Mesothelial cell of epicardium (in vitro differentiated cells): Measurements from ENCODE around the gene CLEC19A. TPM values are rescaled to one million over a fixed set of nuclear protein-coding genes. Genes with fewer than 3 reads are reported as not detected.

ENCODE experiments used
- DNase-seq, 2 experiments: peaks; one replicate each; pipeline ENCODE4 v3.0.0; 2021; ENCODE audit warnings: low spot score in 2 of 2; ENCODE audit not compliant: unreplicated experiment in 2 of 2
- H3K27ac Mint-ChIP-seq: 2 replicates; pipeline ENCODE4 v1.8.0; 2021; ENCODE audit warnings: mixed read lengths
- H3K27me3 Mint-ChIP-seq: 2 replicates; pipeline ENCODE4 v1.8.0; 2021; ENCODE audit warnings: low read depth, mixed read lengths
- H3K36me3 Mint-ChIP-seq: 2 replicates; pipeline ENCODE4 v1.8.0; 2021; ENCODE audit warnings: mixed read lengths
- H3K4me1 Mint-ChIP-seq: 2 replicates; pipeline ENCODE4 v1.8.0; 2021; ENCODE audit warnings: mixed read lengths
- H3K4me3 Mint-ChIP-seq: 2 replicates; pipeline ENCODE4 v1.8.0; 2021; ENCODE audit warnings: mild to moderate bottlenecking, moderate library complexity, mixed read lengths
- H3K9me3 Mint-ChIP-seq: 2 replicates; pipeline ENCODE4 v1.8.0; 2021; ENCODE audit warnings: mixed read lengths
- CTCF ChIP-seq: fragments of 200-600 bp; sonication (generic); IDR thresholded peaks from one replicate; pipeline ENCODE4 v1.5.0; 2021; ENCODE audit warnings: antibody characterized with exemption; ENCODE audit not compliant: unreplicated experiment
- total RNA-seq: library from RNA; stranded (reverse); gene quantifications from 3 replicates; pipeline ENCODE4 v1.2.1, GENCODE V29; 2021

Gene CLEC19A
- total RNA-seq, 1 donor from 2014 or later: not detected

- DNase-seq: no peak
- H3K4me1 Mint-ChIP-seq: no peaks in the 10 kb centered on the region
These were observed 22.2 kb downstream of the CLEC19A start for GRCh38 chr16:19307587-19308241.

GRCh38 chr16:19308392-19308791 is 22.9 kb downstream of the CLEC19A start:
- no peak for TF ChIP-seq CTCF
- Mint-ChIP-seq H3K27me3 (peaks cover 5% of the 10 kb centered on the region), H3K4me1 (no peaks in the 10 kb centered on the region), H3K9me3 (peaks cover 11% of the 10 kb centered on the region), H3K4me3 (no peak overlapping the region), H3K27ac (no peak overlapping the region), H3K36me3 (no peaks in the 10 kb centered on the region)
- DNase-seq: no peak

More at GRCh38 chr16:19307587-19308241, 22.2 kb downstream of the CLEC19A start:
- peaks cover 5% of the 10 kb centered on the region for H3K9me3 Mint-ChIP-seq
- peaks cover 7% of the 10 kb centered on the region for H3K27me3 Mint-ChIP-seq
- no peaks in the 10 kb centered on the region for H3K36me3 Mint-ChIP-seq
- no peak overlapping the region for H3K27ac Mint-ChIP-seq
- no peak for TF ChIP-seq CTCF
- H3K4me3 Mint-ChIP-seq: no peak overlapping the region

GRCh38 chr16:19309178-19309577 is 23.6 kb downstream of the CLEC19A start:
- Mint-ChIP-seq H3K4me1 (no peaks in the 10 kb centered on the region), H3K36me3 (no peaks in the 10 kb centered on the region)

GRCh38 chr16:19314718-19315425 is 29.3 kb downstream of the CLEC19A start:
- Mint-ChIP-seq H3K4me3 (no peak overlapping the region), H3K27me3 (peaks cover 2% of the 10 kb centered on the region), H3K27ac (no peak overlapping the region), H3K9me3 (peaks cover 11% of the 10 kb centered on the region), H3K4me1 (no peaks in the 10 kb centered on the region), H3K36me3 (no peaks in the 10 kb centered on the region)
- no peak for TF ChIP-seq CTCF
- DNase-seq: no peak

More at GRCh38 chr16:19309178-19309577, 23.6 kb downstream of the CLEC19A start:
- Mint-ChIP-seq H3K27me3 (peaks cover 5% of the 10 kb centered on the region), H3K27ac (no peak overlapping the region), H3K4me3 (no peak overlapping the region), H3K9me3 (peaks cover 11% of the 10 kb centered on the region)
- no peak for DNase-seq
- TF ChIP-seq CTCF: no peak

GRCh38 chr16:19315889-19316433 is 30.4 kb downstream of the CLEC19A start:
- Mint-ChIP-seq H3K4me3 (no peak overlapping the region), H3K27ac (no peak overlapping the region), H3K9me3 (peaks cover 11% of the 10 kb centered on the region), H3K36me3 (no peaks in the 10 kb centered on the region), H3K4me1 (no peaks in the 10 kb centered on the region), H3K27me3 (peaks cover 6% of the 10 kb centered on the region)
- DNase-seq: no peak
- no peak for TF ChIP-seq CTCF
